Activated naive CD4-positive, alpha-beta T cell treated with anti-CD3 and anti-CD28 coated beads, Interleukin-2, amount 50 U/mL, for 24 hours (primary cell): Measurements from ENCODE around the gene LAMA2.

Source experiments
- H3K27ac Mint-ChIP-seq: one replicate; pipeline ENCODE4 v1.8.0; 2021; ENCODE audit warnings: mild to moderate bottlenecking, mixed read lengths
- H3K27me3 Mint-ChIP-seq: one replicate; pipeline ENCODE4 v1.8.0; 2021; ENCODE audit warnings: mixed read lengths
- H3K36me3 Mint-ChIP-seq: one replicate; pipeline ENCODE4 v1.8.0; 2021; ENCODE audit warnings: mixed read lengths
- H3K4me1 Mint-ChIP-seq: one replicate; pipeline ENCODE4 v1.8.0; 2021; ENCODE audit warnings: mixed read lengths
- H3K4me3 Mint-ChIP-seq: one replicate; pipeline ENCODE4 v1.8.0; 2021; ENCODE audit warnings: mild to moderate bottlenecking, mixed read lengths
- H3K9me3 Mint-ChIP-seq: one replicate; pipeline ENCODE4 v1.8.0; 2021; ENCODE audit warnings: mixed read lengths

Gene LAMA2

GRCh38 chr6:129183187-129183591 is 300.3 kb downstream of the LAMA2 start:
- Mint-ChIP-seq H3K27ac (no peak overlapping the region), H3K9me3 (no peaks in the 10 kb centered on the region)

GRCh38 chr6:129183681-129184301 is 300.9 kb downstream of the LAMA2 start:
- no peak overlapping the region for H3K4me3 Mint-ChIP-seq
- H3K9me3 Mint-ChIP-seq: no peaks in the 10 kb centered on the region
- peaks cover 3% of the 10 kb centered on the region for H3K27me3 Mint-ChIP-seq
- no peaks in the 10 kb centered on the region for H3K4me1 Mint-ChIP-seq
- no peak overlapping the region for H3K27ac Mint-ChIP-seq
- no peaks in the 10 kb centered on the region for H3K36me3 Mint-ChIP-seq

More at GRCh38 chr6:129183187-129183591, 300.3 kb downstream of the LAMA2 start:
- peaks cover 3% of the 10 kb centered on the region for H3K27me3 Mint-ChIP-seq
- H3K4me3 Mint-ChIP-seq: no peak overlapping the region
- no peaks in the 10 kb centered on the region for H3K36me3 Mint-ChIP-seq
- H3K4me1 Mint-ChIP-seq: no peaks in the 10 kb centered on the region

- Mint-ChIP-seq H3K27me3 (no peaks in the 10 kb centered on the region), H3K27ac (no peak overlapping the region), H3K4me1 (no peaks in the 10 kb centered on the region), H3K4me3 (no peak overlapping the region), H3K9me3 (no peaks in the 10 kb centered on the region), H3K36me3 (no peaks in the 10 kb centered on the region)
Observed at GRCh38 chr6:129184324-129184723, 301.4 kb downstream of the LAMA2 start.

- H3K4me1 Mint-ChIP-seq: no peaks in the 10 kb centered on the region
Observed at GRCh38 chr6:129184808-129185366, 301.9 kb downstream of the LAMA2 start.

GRCh38 chr6:129186988-129187387 is 304.1 kb downstream of the LAMA2 start:
- Mint-ChIP-seq H3K27me3 (no peaks in the 10 kb centered on the region), H3K4me3 (no peak overlapping the region), H3K36me3 (no peaks in the 10 kb centered on the region), H3K9me3 (no peaks in the 10 kb centered on the region), H3K4me1 (no peaks in the 10 kb centered on the region), H3K27ac (no peak overlapping the region)

More at GRCh38 chr6:129184808-129185366, 301.9 kb downstream of the LAMA2 start:
- Mint-ChIP-seq H3K4me3 (no peak overlapping the region), H3K36me3 (no peaks in the 10 kb centered on the region), H3K27me3 (no peaks in the 10 kb centered on the region), H3K27ac (no peak overlapping the region), H3K9me3 (no peaks in the 10 kb centered on the region)

GRCh38 chr6:129188306-129188705 is 305.4 kb downstream of the LAMA2 start:
- Mint-ChIP-seq H3K9me3 (no peaks in the 10 kb centered on the region), H3K27me3 (no peaks in the 10 kb centered on the region), H3K27ac (no peak overlapping the region), H3K4me1 (no peaks in the 10 kb centered on the region), H3K36me3 (no peaks in the 10 kb centered on the region), H3K4me3 (no peak overlapping the region)

- H3K27ac Mint-ChIP-seq: no peak overlapping the region
- no peak overlapping the region for H3K4me3 Mint-ChIP-seq
- no peaks in the 10 kb centered on the region for H3K27me3 Mint-ChIP-seq
- no peaks in the 10 kb centered on the region for H3K9me3 Mint-ChIP-seq
- no peaks in the 10 kb centered on the region for H3K36me3 Mint-ChIP-seq
- H3K4me1 Mint-ChIP-seq: no peaks in the 10 kb centered on the region
Observed at GRCh38 chr6:129188795-129189194, 305.9 kb downstream of the LAMA2 start.

- no peaks in the 10 kb centered on the region for H3K36me3 Mint-ChIP-seq
- H3K27me3 Mint-ChIP-seq: no peaks in the 10 kb centered on the region
- H3K9me3 Mint-ChIP-seq: no peaks in the 10 kb centered on the region
- H3K4me1 Mint-ChIP-seq: no peaks in the 10 kb centered on the region
- H3K27ac Mint-ChIP-seq: no peak overlapping the region
- no peak overlapping the region for H3K4me3 Mint-ChIP-seq
Observed at GRCh38 chr6:129189266-129189665, 306.3 kb downstream of the LAMA2 start.

GRCh38 chr6:129191235-129191634 is 308.3 kb downstream of the LAMA2 start:
- no peaks in the 10 kb centered on the region for H3K36me3 Mint-ChIP-seq
- H3K9me3 Mint-ChIP-seq: no peaks in the 10 kb centered on the region
- H3K27me3 Mint-ChIP-seq: no peaks in the 10 kb centered on the region
- H3K4me3 Mint-ChIP-seq: no peak overlapping the region
- no peak overlapping the region for H3K27ac Mint-ChIP-seq
- no peaks in the 10 kb centered on the region for H3K4me1 Mint-ChIP-seq

- Mint-ChIP-seq H3K27ac (no peak overlapping the region), H3K27me3 (peaks cover 1% of the 10 kb centered on the region), H3K9me3 (no peaks in the 10 kb centered on the region), H3K4me3 (no peak overlapping the region), H3K36me3 (no peaks in the 10 kb centered on the region), H3K4me1 (no peaks in the 10 kb centered on the region)
Observed at GRCh38 chr6:129192458-129192989, 309.6 kb downstream of the LAMA2 start.

GRCh38 chr6:129194306-129194941 is 311.5 kb downstream of the LAMA2 start:
- no peaks in the 10 kb centered on the region for H3K9me3 Mint-ChIP-seq
- no peaks in the 10 kb centered on the region for H3K4me1 Mint-ChIP-seq
- no peak overlapping the region for H3K27ac Mint-ChIP-seq

GRCh38 chr6:129195161-129195560 is 312.2 kb downstream of the LAMA2 start:
- no peaks in the 10 kb centered on the region for H3K4me1 Mint-ChIP-seq
- H3K36me3 Mint-ChIP-seq: no peaks in the 10 kb centered on the region
- H3K27ac Mint-ChIP-seq: no peak overlapping the region

More at GRCh38 chr6:129194306-129194941, 311.5 kb downstream of the LAMA2 start:
- Mint-ChIP-seq H3K36me3 (no peaks in the 10 kb centered on the region), H3K4me3 (no peak overlapping the region), H3K27me3 (peaks cover 1% of the 10 kb centered on the region)

GRCh38 chr6:129195643-129196042 is 312.7 kb downstream of the LAMA2 start:
- H3K27me3 Mint-ChIP-seq: peaks cover 1% of the 10 kb centered on the region
- H3K27ac Mint-ChIP-seq: no peak overlapping the region
- no peaks in the 10 kb centered on the region for H3K9me3 Mint-ChIP-seq
- H3K36me3 Mint-ChIP-seq: no peaks in the 10 kb centered on the region
- no peak overlapping the region for H3K4me3 Mint-ChIP-seq
- H3K4me1 Mint-ChIP-seq: no peaks in the 10 kb centered on the region

More at GRCh38 chr6:129195161-129195560, 312.2 kb downstream of the LAMA2 start:
- Mint-ChIP-seq H3K27me3 (peaks cover 1% of the 10 kb centered on the region), H3K9me3 (no peaks in the 10 kb centered on the region), H3K4me3 (no peak overlapping the region)

GRCh38 chr6:129197154-129197553 is 314.2 kb downstream of the LAMA2 start:
- Mint-ChIP-seq H3K4me1 (no peaks in the 10 kb centered on the region), H3K27ac (no peak overlapping the region), H3K4me3 (no peak overlapping the region), H3K9me3 (no peaks in the 10 kb centered on the region), H3K27me3 (peaks cover 6% of the 10 kb centered on the region), H3K36me3 (no peaks in the 10 kb centered on the region)

GRCh38 chr6:129200151-129200550 is 317.2 kb downstream of the LAMA2 start:
- Mint-ChIP-seq H3K4me3 (no peak overlapping the region), H3K27ac (no peak overlapping the region), H3K27me3 (peaks cover 9% of the 10 kb centered on the region), H3K4me1 (no peaks in the 10 kb centered on the region), H3K9me3 (no peaks in the 10 kb centered on the region), H3K36me3 (no peaks in the 10 kb centered on the region)
